ENCODE measurements around the gene RPP38. TPM values are rescaled to one million over a fixed set of nuclear protein-coding genes. Genes with fewer than 3 reads are reported as not detected.

RPP38 gene
- total and polyA plus RNA-seq, 4 donors = 7.2 to 12.0 (median 8.2) TPM

DNA sequence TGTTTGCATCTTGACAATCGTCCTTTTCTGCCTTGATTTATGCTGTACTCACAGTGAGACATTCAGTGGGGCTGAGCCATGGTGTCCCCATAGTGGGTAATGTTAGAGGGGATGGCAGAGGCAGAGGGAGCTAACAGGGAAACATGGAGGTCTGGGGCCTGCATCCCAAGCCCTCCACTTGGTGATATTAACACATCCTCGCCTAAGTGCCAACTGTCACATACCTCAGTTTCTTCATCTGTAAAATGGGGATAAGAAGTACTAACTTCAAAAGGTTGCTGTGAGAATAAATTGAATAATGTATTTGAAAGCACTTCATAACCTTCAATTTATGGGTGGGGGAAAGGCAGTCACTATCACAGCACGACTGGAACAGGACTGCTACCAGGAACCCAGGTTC is 27.8 kb downstream of the RPP38 start:
- TF ChIP-seq FOXA1 (IDR thresholded peaks at IDR 0.05) (no peak), GABPA (IDR thresholded peaks at IDR 0.05 in 1 of 2, conservative IDR thresholded peaks at IDR 0.05 in 1 of 2) (no peak), TAF1 (conservative IDR thresholded peaks at IDR 0.05) (no peak), NR2F2 (IDR thresholded peaks at IDR 0.05) (no peak), RAD21 (IDR thresholded peaks at IDR 0.05) (no peak), RXRA (IDR thresholded peaks at IDR 0.05) (no peak), HNF4G (IDR thresholded peaks at IDR 0.05) (no peak), ATF3 (IDR thresholded peaks at IDR 0.05) (no peak), SP1 (IDR thresholded peaks at IDR 0.05) (no peak)
- TF ChIP-seq, protein P1, sequence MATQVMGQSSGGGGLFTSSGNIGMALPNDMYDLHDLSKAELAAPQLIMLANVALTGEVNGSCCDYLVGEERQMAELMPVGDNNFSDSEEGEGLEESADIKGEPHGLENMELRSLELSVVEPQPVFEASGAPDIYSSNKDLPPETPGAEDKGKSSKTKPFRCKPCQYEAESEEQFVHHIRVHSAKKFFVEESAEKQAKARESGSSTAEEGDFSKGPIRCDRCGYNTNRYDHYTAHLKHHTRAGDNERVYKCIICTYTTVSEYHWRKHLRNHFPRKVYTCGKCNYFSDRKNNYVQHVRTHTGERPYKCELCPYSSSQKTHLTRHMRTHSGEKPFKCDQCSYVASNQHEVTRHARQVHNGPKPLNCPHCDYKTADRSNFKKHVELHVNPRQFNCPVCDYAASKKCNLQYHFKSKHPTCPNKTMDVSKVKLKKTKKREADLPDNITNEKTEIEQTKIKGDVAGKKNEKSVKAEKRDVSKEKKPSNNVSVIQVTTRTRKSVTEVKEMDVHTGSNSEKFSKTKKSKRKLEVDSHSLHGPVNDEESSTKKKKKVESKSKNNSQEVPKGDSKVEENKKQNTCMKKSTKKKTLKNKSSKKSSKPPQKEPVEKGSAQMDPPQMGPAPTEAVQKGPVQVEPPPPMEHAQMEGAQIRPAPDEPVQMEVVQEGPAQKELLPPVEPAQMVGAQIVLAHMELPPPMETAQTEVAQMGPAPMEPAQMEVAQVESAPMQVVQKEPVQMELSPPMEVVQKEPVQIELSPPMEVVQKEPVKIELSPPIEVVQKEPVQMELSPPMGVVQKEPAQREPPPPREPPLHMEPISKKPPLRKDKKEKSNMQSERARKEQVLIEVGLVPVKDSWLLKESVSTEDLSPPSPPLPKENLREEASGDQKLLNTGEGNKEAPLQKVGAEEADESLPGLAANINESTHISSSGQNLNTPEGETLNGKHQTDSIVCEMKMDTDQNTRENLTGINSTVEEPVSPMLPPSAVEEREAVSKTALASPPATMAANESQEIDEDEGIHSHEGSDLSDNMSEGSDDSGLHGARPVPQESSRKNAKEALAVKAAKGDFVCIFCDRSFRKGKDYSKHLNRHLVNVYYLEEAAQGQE (IDR thresholded peaks at IDR 0.05) = no peak
- Histone ChIP-seq H3K36me3 (ENCODE audit: control insufficient read depth in 4 of 4, insufficient read depth in 3 of 4, low read depth in 1 of 4, low read length in 3 of 4) (peaks cover 5 to 16% (median 11%) of the 10 kb centered on the region in 4 donors), H3K27me3 (ENCODE audit: control insufficient read depth in 4 of 4, insufficient read depth in 4 of 4, low read length in 3 of 4) (no peaks in the 10 kb centered on the region), H3K27ac (ENCODE audit: low read depth in 1 of 2, low read length in 2 of 2) (no peak overlapping the region), H3K4me3 (ENCODE audit: low read depth in 1 of 3, low read length in 3 of 3) (no peak overlapping the region), H3K4me1 (ENCODE audit: control insufficient read depth in 4 of 4, insufficient read depth in 4 of 4, low read length in 3 of 4) (no peaks in the 10 kb centered on the region), H3K9me3 (ENCODE audit: control insufficient read depth in 4 of 4, low read length in 3 of 4) (no peaks in the 10 kb centered on the region), H3K9ac (ENCODE audit: low read depth in 1 of 2, low read length in 2 of 2) (no peak overlapping the region)
- 86% methylated on average over 3 of the region's 3 CpGs for WGBS
- DNase-seq (ENCODE audit: low spot score) = no peak

GRCh38 chr10:15131330-15131729 is 34.2 kb downstream of the RPP38 start:
- Histone ChIP-seq H3K9me3 (ENCODE audit: control insufficient read depth in 4 of 4, low read length in 3 of 4) (no peaks in the 10 kb centered on the region), H3K4me3 (ENCODE audit: low read depth in 1 of 3, low read length in 3 of 3) (no peak overlapping the region), H3K4me1 (ENCODE audit: control insufficient read depth in 4 of 4, insufficient read depth in 4 of 4, low read length in 3 of 4) (no peaks in the 10 kb centered on the region), H3K36me3 (ENCODE audit: control insufficient read depth in 4 of 4, insufficient read depth in 3 of 4, low read depth in 1 of 4, low read length in 3 of 4) (peaks cover 8 to 29% (median 27%) of the 10 kb centered on the region in 4 donors), H3K9ac (ENCODE audit: low read depth in 1 of 2, low read length in 2 of 2) (no peak overlapping the region), H3K27ac (ENCODE audit: low read depth in 1 of 2, low read length in 2 of 2) (no peak overlapping the region), H3K27me3 (ENCODE audit: control insufficient read depth in 4 of 4, insufficient read depth in 4 of 4, low read length in 3 of 4) (no peaks in the 10 kb centered on the region)
- 98% methylated on average over 5 of the region's 5 CpGs for WGBS
- TF ChIP-seq FOXA2 (IDR thresholded peaks at IDR 0.05) = no peak
- no peak for TF ChIP-seq GABPA (IDR thresholded peaks at IDR 0.05 in 1 of 2, conservative IDR thresholded peaks at IDR 0.05 in 1 of 2)
- TF ChIP-seq HNF4A (conservative IDR thresholded peaks at IDR 0.05) = no peak
- no peak for TF ChIP-seq JUND (IDR thresholded peaks at IDR 0.05)
- no peak for TF ChIP-seq ZBTB33 (IDR thresholded peaks at IDR 0.05)
- TF ChIP-seq RAD21 (IDR thresholded peaks at IDR 0.05) = no peak
- TF ChIP-seq FOXA1 (IDR thresholded peaks at IDR 0.05) = no peak
- TF ChIP-seq, protein P1 (IDR thresholded peaks at IDR 0.05) = no peak
- TF ChIP-seq TAF1 (conservative IDR thresholded peaks at IDR 0.05) = no peak
- TF ChIP-seq CTCF (IDR thresholded peaks at IDR 0.05; ENCODE audit: low read depth, low read length, missing input control) = no peak
- no peak for TF ChIP-seq RXRA (IDR thresholded peaks at IDR 0.05)
- TF ChIP-seq SP1 (IDR thresholded peaks at IDR 0.05) = no peak
- TF ChIP-seq, protein P2, sequence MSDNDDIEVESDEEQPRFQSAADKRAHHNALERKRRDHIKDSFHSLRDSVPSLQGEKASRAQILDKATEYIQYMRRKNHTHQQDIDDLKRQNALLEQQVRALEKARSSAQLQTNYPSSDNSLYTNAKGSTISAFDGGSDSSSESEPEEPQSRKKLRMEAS (IDR thresholded peaks at IDR 0.05) = no peak
- no peak for TF ChIP-seq EGR1 (IDR thresholded peaks at IDR 0.05; ENCODE audit: low read depth in 2 of 2)
- TF ChIP-seq ATF3 (IDR thresholded peaks at IDR 0.05) = no peak
- no peak for DNase-seq (ENCODE audit: low spot score)

Data from liver (tissue), 9 donors.